Caki2 (cell line): ENCODE results near the gene ZDHHC17. TPM values are rescaled to one million over a fixed set of nuclear protein-coding genes. Genes with fewer than 3 reads are reported as not detected.

Source experiments
- DNase-seq: peaks from one replicate; pipeline ENCODE4 v3.0.0-alpha.2; 2015; ENCODE audit warnings: low read depth
- in situ Hi-C: cut with HindIII; loops from 2 replicates; pipeline ENCODE4 v1.10.0; 2016; ENCODE audit warnings: low sequenced_read_pairs, low pct_unique_long_range_greater_than_20kb, mixed read lengths
- total RNA-seq: library from RNA; depleted of rRNA; stranded (reverse); fragments of >200 nt; shearing (Covaris generic); gene quantifications from 2 replicates; pipeline ENCODE4 v1.2.3, GENCODE V29; 2014; ENCODE audit warnings: low replicate concordance; rRNA removed

Gene ZDHHC17
- total RNA-seq, 1 experiment from 2014 or later = 15.7 TPM

DNA sequence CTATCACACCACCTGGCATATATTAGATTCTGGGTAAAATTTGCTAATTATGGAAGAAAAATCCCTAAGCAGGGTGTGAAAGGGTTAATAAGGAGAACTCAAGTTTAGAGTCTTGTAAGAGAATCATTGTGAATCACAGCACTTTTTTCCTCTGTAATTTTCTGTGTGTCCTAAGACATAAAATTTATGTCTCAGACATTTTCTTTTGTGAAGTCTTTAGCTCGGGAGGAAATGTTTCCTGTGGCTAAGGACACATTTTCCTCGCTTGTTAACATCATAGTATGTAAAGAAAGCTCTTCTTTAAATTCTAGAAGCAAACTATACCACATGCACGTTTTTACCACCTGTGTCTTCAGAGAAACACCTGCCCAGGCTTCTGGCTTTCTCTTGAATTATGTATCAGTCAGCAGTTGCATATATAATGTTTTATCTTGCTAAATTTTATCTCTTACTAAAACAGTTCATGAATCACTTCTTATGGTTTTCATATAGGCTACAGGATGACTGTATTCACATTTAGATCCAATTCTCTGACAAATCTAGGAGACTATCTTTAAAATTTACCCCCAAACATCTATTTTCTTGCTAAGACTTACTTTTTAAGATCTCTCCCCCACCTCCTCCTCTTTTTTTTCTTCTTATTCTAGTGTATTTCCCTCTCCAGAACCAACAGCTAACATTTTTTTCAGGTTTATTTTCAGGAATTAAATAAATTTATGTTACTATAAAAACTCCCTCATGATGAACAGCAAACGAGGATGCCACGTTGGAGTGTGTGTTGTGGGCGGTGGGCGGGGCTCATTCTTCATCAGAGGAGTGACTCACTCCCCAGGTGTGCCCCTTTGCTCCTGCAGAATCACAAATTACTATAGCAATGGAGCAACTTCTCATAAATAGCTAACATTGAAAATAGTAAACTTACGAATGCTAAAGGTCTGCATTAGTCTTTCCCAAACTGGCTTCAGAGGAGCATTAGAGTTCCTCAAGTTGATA lies 126.5 kb downstream of the ZDHHC17 start:
- no peak for DNase-seq
- in situ Hi-C loops = no loop called here

DNA sequence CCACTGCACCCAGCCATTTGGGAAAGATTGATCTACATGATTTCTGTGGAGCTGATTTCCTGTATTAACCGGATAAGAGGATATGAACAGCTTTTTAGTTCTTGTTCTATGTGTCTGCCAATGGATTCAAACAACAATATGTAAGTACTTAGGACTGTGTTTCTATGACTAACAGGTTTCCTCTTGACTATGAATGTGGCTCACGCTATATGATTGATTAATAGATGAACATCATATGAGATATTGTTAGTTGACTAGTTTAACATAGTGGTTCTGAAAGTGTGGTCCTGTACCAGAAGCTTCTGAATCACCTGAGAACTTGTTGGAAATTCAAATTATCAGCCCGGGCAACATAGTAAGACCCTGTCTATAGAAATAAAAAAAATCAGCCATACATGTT lies 127.7 kb downstream of the ZDHHC17 start:
- in situ Hi-C loops = no loop called here
- no peak for DNase-seq

DNA sequence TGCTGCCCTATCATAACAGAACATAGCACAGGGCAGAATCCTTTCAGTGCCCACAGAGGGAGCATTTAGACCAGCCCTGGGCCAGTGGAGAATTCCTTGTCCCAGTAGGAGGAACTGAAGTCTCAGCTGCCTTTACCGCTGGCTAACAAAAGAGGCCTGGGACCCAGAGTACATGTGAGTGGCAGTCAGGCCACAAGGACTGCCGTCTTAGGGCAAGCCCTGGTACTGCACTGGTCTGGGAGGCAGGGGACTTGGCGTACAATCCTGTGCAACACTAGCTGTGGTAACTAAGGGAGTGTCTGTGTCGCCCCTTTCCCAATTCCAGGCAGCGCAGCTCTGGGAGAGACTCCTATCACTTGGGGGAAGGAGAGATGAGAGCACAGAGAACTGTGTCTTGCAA lies 131.9 kb downstream of the ZDHHC17 start:
- in situ Hi-C loops = no loop called here
- DNase-seq = no peak

DNA sequence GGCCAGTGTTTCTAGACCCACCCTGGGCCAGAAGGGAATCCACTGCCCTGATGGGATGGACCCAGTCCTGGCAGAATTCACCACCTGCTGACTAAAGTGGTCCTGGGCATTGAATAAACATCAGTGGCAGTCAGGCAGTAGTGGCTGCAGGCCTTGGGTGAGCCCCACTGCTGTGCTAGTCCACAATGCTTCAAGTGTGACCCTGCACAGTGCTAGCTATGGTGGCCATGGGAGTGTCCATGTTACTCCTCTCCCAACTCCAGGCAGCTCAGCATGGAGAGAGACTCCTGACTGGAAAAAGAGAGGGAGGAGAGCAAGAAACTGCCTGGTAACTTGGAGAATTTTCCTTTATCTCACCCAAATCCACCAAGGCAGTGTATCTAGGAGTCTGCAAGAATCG lies 132.4 kb downstream of the ZDHHC17 start:
- no peak for DNase-seq
- in situ Hi-C loops = no loop called here

DNA sequence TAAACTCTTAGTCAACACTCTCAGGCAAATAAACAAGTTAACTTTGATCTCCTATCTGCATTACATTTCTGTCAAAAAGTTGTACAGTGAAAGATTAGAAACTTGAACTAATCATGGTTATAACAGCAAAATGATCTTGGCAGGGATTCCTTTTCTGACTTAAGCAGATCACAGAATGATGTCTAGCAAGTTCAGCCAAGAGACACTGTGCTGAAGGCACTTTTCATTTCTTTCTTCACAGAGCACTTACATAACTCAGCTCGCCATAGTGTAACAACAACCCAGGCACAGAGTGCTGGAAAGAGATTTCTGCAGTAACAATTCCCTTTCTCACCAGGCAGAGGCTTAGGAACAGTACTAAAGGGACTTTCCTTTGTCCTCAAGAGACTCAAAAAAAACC lies 134.5 kb downstream of the ZDHHC17 start:
- in situ Hi-C loops = no loop called here
- DNase-seq = no peak

DNA sequence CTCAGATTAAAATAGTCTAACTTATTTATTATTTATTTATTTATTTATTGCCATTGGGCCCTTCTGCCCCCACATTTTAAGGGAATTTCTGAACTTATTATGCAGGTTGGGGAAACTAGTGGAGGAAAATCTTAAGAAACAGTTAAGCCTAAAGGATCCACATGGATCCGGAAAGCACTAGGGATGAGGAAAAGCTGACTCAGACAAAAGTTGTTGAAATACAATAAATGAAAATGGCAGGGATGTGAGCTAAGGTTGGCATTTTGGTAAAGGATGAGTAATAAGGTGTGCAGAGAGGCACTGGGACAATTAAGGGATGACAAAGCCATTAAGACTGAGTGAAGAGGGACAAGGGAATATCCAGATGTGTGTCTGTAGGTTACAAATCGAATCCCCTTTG lies 135.6 kb downstream of the ZDHHC17 start:
- in situ Hi-C loops = no loop called here

DNA sequence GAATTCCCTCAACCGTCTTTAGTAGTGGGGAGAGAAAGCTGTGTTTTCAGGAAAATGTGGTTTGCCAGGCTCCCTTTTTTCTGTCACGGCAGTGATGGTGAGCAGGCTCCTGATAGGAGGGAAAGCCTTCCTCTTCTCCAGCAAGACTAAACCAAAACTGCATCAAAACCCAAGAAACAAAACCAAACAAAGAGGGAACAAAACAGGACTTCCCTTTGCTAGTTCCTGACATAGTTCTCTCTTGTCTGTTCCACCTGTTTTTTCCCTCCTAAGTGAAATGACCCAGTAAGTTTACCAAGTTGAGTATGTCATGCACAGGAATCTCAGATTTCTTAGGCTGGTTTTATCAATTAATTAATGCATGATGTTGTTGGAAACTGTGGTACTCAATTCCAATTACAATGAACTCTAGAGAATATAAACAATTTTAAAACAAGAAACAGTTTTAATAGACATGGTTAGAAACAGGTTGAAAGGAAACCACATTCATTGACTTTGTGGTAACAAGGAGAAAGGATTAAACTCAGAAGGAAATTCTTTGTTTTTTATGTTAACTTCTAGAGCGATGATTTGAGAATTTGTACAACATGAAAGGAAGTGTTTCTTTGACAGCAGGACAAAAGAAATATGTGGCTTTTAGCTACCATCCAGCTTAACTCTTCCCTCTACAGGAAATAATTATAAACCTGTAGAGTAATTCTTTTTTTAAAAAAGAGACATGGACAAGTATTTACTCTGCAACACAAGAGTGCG lies 137.9 kb downstream of the ZDHHC17 start:
- DNase-seq = no peak
- in situ Hi-C loops = no loop called here

More for the DNA sequence above, 135.6 kb downstream of the ZDHHC17 start:
- DNase-seq = no peak

Other genes starting within 250 kb of the ZDHHC17 start
- 45.1 and 56.1 TPM in 2 replicates for gene OSBPL8, start 204.3 kb upstream of the ZDHHC17 start, total RNA-seq
- 53.3 and 58.8 TPM in 2 replicates for gene CSRP2, start 114.9 kb downstream of the ZDHHC17 start, total RNA-seq